HEK293 (cell line): ENCODE measurements around the gene DRICH1.
"Not testable (repeated sequence)": the region's sequence is repeated elsewhere in the genome, so short reads cannot be mapped to it uniquely, and the experiment has no call there.

ENCODE experiments used
- CTCF ChIA-PET: fragments of 350-600 bp; formaldehyde crosslinking; extraction: SDS; loops from one replicate; lab custom pipeline; 2021; ENCODE audit warnings: antibody characterized with exemption; lab: Yijun Ruan, JAX
- POLR2A ChIA-PET: fragments of 300-600 bp; formaldehyde crosslinking; extraction: SDS; loops from one replicate; lab custom pipeline; 2020; ENCODE audit warnings: antibody characterized with exemption, inconsistent platforms; lab: Yijun Ruan, JAX
- H3K27ac ChIP-seq: fragments of 200-500 bp; sonication (Bioruptor generic); 2 replicates; pipeline ENCODE4 v1.5.1; 2014; ENCODE audit warnings: low read depth, low read length, control low read depth, inconsistent platforms; ENCODE audit errors: extremely low read depth
- H3K36me3 ChIP-seq, 2 experiments: fragments of 200-500 bp in 1 of 2; sonication (Bioruptor generic) in 1 of 2; 1 replicate in 1 of 2; 2 replicates in 1 of 2; pipeline ENCODE4 v1.5.1; 2014 to 2017; ENCODE audit warnings: inconsistent platforms in 2 of 2, low read length in 2 of 2; ENCODE audit not compliant: control insufficient read depth in 2 of 2, insufficient read depth in 1 of 2
- H3K4me1 ChIP-seq: fragments of 200-500 bp; sonication (Bioruptor generic); 2 replicates; pipeline ENCODE4 v1.5.1; 2014; ENCODE audit warnings: mild to moderate bottlenecking, low read length, inconsistent platforms; ENCODE audit not compliant: control insufficient read depth, insufficient read depth
- H3K4me3 ChIP-seq: 2 replicates; pipeline ENCODE4 v1.5.1; 2011; ENCODE audit warnings: low read depth, mild to moderate bottlenecking, control low read depth, low read length, moderate library complexity
- H3K9me3 ChIP-seq: fragments of 200-500 bp; sonication (Bioruptor generic); 2 replicates; pipeline ENCODE4 v1.5.1; 2014; ENCODE audit warnings: low read depth, low read length, inconsistent platforms; ENCODE audit not compliant: control insufficient read depth, insufficient read depth
- GLIS1 ChIP-seq: fragments of 450-650 bp; formaldehyde crosslinking; IDR thresholded peaks from 2 replicates; pipeline ENCODE4 v1.5.1; 2016; ENCODE audit warnings: missing biosample characterization, missing genetic modification characterization
- GLIS2 ChIP-seq: fragments of 450-650 bp; formaldehyde crosslinking; IDR thresholded peaks from 2 replicates; pipeline ENCODE4 v1.5.1; 2016; ENCODE audit warnings: missing biosample characterization, missing genetic modification characterization
- TCF7L2 ChIP-seq: IDR thresholded peaks from 2 replicates; pipeline ENCODE4 v1.6.1; 2011; ENCODE audit warnings: low read depth, mild to moderate bottlenecking, inconsistent platforms, low read length, moderate library complexity, borderline replicate concordance
- WT1 ChIP-seq: fragments of 450-650 bp; formaldehyde crosslinking; IDR thresholded peaks from 2 replicates; pipeline ENCODE4 v1.5.1; 2016; ENCODE audit warnings: missing biosample characterization, missing genetic modification characterization
- ZBTB8A ChIP-seq: fragments of 450-650 bp; formaldehyde crosslinking; IDR thresholded peaks from 2 replicates; pipeline ENCODE4 v1.5.1; 2016; ENCODE audit warnings: missing biosample characterization, missing genetic modification characterization
- ZNF121 ChIP-seq: fragments of 450-650 bp; formaldehyde crosslinking; IDR thresholded peaks from 2 replicates; pipeline ENCODE4 v1.5.1; 2016; ENCODE audit warnings: missing biosample characterization, missing genetic modification characterization
- ZNF19 ChIP-seq: fragments of 450-650 bp; formaldehyde crosslinking; IDR thresholded peaks from 2 replicates; pipeline ENCODE4; 2016; ENCODE audit warnings: missing biosample characterization, missing genetic modification characterization, low read depth
- ZNF211 ChIP-seq: fragments of 450-650 bp; formaldehyde crosslinking; IDR thresholded peaks from 2 replicates; pipeline ENCODE4 v1.5.1; 2016; ENCODE audit warnings: low read depth, missing biosample characterization, missing genetic modification characterization
- ZNF423 ChIP-seq: fragments of 450-650 bp; formaldehyde crosslinking; IDR thresholded peaks from 2 replicates; pipeline ENCODE4 v1.5.1; 2016; ENCODE audit warnings: missing biosample characterization, missing genetic modification characterization
- ZNF830 ChIP-seq: fragments of 450-650 bp; IDR thresholded peaks from 2 replicates; pipeline ENCODE4 v1.5.0; 2018; ENCODE audit warnings: missing biosample characterization, missing genetic modification characterization, low read depth, mild to moderate bottlenecking, moderate library complexity
- ZNF843 ChIP-seq: fragments of 450-650 bp; formaldehyde crosslinking; IDR thresholded peaks from 2 replicates; pipeline ENCODE4 v1.5.1; 2016; ENCODE audit warnings: missing biosample characterization, missing genetic modification characterization
- ZSCAN23 ChIP-seq: fragments of 450-650 bp; formaldehyde crosslinking; IDR thresholded peaks from 2 replicates; pipeline ENCODE4 v1.5.1; 2016; ENCODE audit warnings: missing biosample characterization, missing genetic modification characterization
- TF ChIP-seq, protein P1 (sequence below): fragments of 450-650 bp; formaldehyde crosslinking; IDR thresholded peaks from 2 replicates; pipeline ENCODE4 v1.5.0; 2017; ENCODE audit warnings: missing biosample characterization, missing genetic modification characterization, borderline replicate concordance
- TF ChIP-seq, protein P2 (sequence below): fragments of 450-650 bp; formaldehyde crosslinking; IDR thresholded peaks from 2 replicates; pipeline ENCODE4 v1.5.1; 2016; ENCODE audit warnings: missing biosample characterization, missing genetic modification characterization, borderline replicate concordance
- TF ChIP-seq, protein P3 (sequence below): fragments of 450-650 bp; formaldehyde crosslinking; IDR thresholded peaks from 2 replicates; pipeline ENCODE4 v1.5.1; 2016; ENCODE audit warnings: missing biosample characterization, missing genetic modification characterization

Gene DRICH1

DNA sequence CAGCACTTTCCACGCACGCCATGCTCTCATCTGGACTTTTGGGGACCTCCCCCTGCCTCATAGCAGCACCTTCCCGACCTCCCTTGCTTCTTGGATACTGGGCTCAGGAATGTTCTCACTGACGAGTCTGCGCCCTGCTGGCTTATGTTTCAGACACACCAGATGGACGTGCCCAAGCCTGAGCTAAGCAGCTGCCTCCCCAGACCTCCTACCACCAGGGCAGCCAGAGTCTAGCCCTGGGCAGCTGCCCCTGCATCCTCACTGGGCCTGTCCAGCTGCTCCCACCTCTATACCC lies 45.5 kb upstream of the DRICH1 start:
- ChIA-PET POLR2A (no interaction called here), CTCF (interaction anchor here (1.4 kb wide), 1 partner anchor 86 kb away, joined by 3 read pairs; no protein-coding TSS in a partner anchor)
- H3K9me3 ChIP-seq: no peaks in the 10 kb centered on the region
- H3K4me1 ChIP-seq: no peaks in the 10 kb centered on the region
- peaks cover 1 to 53% of the 10 kb centered on the region in 2 experiments; a peak in 2 of 3 replicates for H3K36me3 ChIP-seq
- H3K27ac ChIP-seq: no peak overlapping the region
- H3K4me3 ChIP-seq: no peak overlapping the region
- TF ChIP-seq, protein P1, sequence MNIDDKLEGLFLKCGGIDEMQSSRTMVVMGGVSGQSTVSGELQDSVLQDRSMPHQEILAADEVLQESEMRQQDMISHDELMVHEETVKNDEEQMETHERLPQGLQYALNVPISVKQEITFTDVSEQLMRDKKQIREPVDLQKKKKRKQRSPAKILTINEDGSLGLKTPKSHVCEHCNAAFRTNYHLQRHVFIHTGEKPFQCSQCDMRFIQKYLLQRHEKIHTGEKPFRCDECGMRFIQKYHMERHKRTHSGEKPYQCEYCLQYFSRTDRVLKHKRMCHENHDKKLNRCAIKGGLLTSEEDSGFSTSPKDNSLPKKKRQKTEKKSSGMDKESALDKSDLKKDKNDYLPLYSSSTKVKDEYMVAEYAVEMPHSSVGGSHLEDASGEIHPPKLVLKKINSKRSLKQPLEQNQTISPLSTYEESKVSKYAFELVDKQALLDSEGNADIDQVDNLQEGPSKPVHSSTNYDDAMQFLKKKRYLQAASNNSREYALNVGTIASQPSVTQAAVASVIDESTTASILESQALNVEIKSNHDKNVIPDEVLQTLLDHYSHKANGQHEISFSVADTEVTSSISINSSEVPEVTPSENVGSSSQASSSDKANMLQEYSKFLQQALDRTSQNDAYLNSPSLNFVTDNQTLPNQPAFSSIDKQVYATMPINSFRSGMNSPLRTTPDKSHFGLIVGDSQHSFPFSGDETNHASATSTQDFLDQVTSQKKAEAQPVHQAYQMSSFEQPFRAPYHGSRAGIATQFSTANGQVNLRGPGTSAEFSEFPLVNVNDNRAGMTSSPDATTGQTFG (tag by site-specific recombination): no peak
- TF ChIP-seq WT1 (tag by site-specific recombination) (no peak), ZNF211 (tag by site-specific recombination) (no peak), ZNF121 (tag by site-specific recombination) (no peak), ZNF843 (tag by site-specific recombination) (no peak), ZSCAN23 (no peak)
- TF ChIP-seq, protein P2, sequence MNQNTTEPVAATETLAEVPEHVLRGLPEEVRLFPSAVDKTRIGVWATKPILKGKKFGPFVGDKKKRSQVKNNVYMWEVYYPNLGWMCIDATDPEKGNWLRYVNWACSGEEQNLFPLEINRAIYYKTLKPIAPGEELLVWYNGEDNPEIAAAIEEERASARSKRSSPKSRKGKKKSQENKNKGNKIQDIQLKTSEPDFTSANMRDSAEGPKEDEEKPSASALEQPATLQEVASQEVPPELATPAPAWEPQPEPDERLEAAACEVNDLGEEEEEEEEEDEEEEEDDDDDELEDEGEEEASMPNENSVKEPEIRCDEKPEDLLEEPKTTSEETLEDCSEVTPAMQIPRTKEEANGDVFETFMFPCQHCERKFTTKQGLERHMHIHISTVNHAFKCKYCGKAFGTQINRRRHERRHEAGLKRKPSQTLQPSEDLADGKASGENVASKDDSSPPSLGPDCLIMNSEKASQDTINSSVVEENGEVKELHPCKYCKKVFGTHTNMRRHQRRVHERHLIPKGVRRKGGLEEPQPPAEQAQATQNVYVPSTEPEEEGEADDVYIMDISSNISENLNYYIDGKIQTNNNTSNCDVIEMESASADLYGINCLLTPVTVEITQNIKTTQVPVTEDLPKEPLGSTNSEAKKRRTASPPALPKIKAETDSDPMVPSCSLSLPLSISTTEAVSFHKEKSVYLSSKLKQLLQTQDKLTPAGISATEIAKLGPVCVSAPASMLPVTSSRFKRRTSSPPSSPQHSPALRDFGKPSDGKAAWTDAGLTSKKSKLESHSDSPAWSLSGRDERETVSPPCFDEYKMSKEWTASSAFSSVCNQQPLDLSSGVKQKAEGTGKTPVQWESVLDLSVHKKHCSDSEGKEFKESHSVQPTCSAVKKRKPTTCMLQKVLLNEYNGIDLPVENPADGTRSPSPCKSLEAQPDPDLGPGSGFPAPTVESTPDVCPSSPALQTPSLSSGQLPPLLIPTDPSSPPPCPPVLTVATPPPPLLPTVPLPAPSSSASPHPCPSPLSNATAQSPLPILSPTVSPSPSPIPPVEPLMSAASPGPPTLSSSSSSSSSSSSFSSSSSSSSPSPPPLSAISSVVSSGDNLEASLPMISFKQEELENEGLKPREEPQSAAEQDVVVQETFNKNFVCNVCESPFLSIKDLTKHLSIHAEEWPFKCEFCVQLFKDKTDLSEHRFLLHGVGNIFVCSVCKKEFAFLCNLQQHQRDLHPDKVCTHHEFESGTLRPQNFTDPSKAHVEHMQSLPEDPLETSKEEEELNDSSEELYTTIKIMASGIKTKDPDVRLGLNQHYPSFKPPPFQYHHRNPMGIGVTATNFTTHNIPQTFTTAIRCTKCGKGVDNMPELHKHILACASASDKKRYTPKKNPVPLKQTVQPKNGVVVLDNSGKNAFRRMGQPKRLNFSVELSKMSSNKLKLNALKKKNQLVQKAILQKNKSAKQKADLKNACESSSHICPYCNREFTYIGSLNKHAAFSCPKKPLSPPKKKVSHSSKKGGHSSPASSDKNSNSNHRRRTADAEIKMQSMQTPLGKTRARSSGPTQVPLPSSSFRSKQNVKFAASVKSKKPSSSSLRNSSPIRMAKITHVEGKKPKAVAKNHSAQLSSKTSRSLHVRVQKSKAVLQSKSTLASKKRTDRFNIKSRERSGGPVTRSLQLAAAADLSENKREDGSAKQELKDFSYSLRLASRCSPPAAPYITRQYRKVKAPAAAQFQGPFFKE: no peak

DNA sequence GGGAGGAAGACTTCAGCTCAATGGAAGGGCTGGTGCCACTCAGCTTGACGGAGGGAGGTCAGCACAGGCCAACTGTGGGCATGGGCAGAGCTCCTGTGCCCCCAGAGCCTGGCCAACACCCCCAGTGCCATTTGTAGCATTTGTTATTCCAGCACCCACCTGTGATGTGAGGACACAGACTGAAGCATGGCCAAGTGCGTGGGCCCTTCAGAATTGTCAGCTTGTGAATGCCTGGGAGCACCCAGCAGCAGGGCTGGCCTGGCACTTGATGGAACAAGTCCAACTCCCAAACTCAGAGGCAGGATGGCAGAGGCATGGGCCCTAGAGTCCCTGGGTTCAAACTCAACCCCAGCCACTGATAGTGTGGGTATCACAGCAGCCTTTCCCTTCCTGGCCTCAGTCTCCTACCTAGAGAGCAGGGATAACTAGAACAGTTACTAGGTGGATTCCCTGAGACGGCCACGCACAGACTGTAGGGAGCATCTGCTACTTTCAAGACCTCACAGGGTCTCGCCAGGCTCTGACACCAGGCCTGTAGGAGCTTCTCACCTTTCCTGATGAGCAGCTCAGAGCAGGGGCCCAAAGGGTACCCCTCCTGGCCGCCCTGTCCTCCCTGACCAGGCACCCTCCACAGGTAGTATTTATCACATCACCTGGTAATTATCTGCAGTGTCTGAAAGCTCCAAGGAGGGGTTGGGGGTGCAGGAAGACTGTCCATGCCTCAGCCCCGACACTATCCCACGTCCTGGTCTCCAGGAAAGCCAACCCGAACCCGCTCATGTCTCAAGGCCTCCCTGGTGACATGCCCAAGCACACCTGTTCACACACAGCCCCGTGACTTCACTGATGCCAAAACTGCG lies 45.0 kb upstream of the DRICH1 start:
- H3K9me3 ChIP-seq, H3K4me3 ChIP-seq, H3K4me1 ChIP-seq, H3K27ac ChIP-seq, POLR2A ChIA-PET: not testable (repeated sequence)
- peaks cover 0 to 47% of the 10 kb centered on the region in 2 experiments; a peak in 2 of 3 replicates for H3K36me3 ChIP-seq
- CTCF ChIA-PET: interaction anchor here (0.7 to 1.4 kb wide), 2 partner anchors 84 to 85 kb away, joined by 3 read pairs; no protein-coding TSS in a partner anchor

DNA sequence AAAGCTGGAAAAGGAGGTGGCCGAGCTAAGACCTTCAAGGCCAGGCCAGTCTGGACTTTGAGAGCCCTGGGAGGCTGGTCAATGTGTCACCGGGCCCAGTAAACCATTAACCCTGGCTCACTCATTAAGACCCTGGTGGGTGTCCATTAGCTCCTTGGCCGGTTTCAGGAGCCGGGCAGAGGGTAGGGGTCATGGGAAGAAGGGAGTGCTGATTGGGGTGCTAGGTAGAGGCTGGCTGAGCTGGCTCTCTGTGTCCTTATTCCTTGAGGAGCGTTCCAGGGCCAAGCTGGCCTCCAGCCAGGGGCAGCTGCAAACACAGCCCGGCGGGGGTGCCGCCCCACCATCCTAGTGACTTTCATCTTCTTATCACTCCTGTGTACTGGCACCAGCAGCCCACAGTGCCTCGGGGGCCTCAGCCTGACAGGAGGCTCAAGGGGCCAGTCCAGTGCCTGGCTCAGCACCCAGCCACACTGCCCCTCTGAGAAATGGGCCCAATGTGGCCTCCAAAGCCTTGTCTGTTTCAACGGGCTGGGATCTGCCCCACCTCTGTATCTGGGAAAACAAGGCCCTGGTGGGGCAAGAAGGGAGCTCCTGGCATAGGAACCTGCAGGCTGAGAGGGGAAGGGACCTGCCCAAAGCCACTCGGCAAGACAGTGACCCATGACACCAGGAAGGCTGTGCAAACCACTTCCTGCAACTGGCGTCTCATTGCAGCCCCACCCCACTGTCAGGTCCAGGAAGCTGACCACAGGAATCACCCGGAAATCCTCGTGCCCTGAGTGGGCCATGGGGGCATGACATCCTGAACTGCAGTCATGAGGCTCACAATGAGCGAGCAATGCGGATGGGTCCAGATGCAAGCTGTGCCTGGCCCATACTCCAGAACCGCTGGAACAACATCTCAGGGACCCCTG lies 43.6 kb upstream of the DRICH1 start:
- Histone ChIP-seq H3K4me1 (no peaks in the 10 kb centered on the region), H3K27ac (no peak overlapping the region)
- POLR2A ChIA-PET: no interaction called here
- no peak for TF ChIP-seq TCF7L2
- TF ChIP-seq ZNF423 (tag by site-specific recombination): 0 out of 2 replicates have a peak, but pooled peaks have one; percentile 22
- no peak for TF ChIP-seq ZNF19 (tag by site-specific recombination)
- TF ChIP-seq GLIS2 (tag by site-specific recombination): peak; percentile 31; the same call in 1 of the 2 replicates
- 0 out of 2 replicates have a peak, but pooled peaks have one; percentile 13 for TF ChIP-seq GLIS1 (tag by site-specific recombination)
- no peak for TF ChIP-seq ZNF830
- TF ChIP-seq ZBTB8A (tag by site-specific recombination): peak; percentile 87
- TF ChIP-seq, protein P3, sequence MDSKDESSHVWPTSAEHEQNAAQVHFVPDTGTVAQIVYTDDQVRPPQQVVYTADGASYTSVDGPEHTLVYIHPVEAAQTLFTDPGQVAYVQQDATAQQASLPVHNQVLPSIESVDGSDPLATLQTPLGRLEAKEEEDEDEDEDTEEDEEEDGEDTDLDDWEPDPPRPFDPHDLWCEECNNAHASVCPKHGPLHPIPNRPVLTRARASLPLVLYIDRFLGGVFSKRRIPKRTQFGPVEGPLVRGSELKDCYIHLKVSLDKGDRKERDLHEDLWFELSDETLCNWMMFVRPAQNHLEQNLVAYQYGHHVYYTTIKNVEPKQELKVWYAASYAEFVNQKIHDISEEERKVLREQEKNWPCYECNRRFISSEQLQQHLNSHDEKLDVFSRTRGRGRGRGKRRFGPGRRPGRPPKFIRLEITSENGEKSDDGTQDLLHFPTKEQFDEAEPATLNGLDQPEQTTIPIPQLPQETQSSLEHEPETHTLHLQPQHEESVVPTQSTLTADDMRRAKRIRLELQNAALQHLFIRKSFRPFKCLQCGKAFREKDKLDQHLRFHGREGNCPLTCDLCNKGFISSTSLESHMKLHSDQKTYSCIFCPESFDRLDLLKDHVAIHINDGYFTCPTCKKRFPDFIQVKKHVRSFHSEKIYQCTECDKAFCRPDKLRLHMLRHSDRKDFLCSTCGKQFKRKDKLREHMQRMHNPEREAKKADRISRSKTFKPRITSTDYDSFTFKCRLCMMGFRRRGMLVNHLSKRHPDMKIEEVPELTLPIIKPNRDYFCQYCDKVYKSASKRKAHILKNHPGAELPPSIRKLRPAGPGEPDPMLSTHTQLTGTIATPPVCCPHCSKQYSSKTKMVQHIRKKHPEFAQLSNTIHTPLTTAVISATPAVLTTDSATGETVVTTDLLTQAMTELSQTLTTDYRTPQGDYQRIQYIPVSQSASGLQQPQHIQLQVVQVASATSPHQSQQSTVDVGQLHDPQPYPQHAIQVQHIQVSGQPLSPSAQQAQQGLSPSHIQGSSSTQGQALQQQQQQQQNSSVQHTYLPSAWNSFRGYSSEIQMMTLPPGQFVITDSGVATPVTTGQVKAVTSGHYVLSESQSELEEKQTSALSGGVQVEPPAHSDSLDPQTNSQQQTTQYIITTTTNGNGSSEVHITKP: 0 out of 2 replicates have a peak, but pooled peaks have one; percentile 21

More for the DNA sequence above, 43.6 kb upstream of the DRICH1 start:
- Histone ChIP-seq H3K9me3 (no peaks in the 10 kb centered on the region), H3K36me3 (peaks cover 0 to 36% of the 10 kb centered on the region in 2 experiments; a peak in 2 of 3 replicates), H3K4me3 (no peak overlapping the region)
- CTCF ChIA-PET: interaction anchor here (0.7 kb wide), 1 partner anchor 83 kb away, joined by 3 read pairs; no protein-coding TSS in a partner anchor
